Stimulated activated CD4-positive, alpha-beta T cell treated with anti-CD3 and anti-CD28 coated beads, Interleukin-1b, Interleukin-23, amount 100 ng/mL, for 1 hour (primary cell): Measurements from ENCODE around the gene KCNQ1OT1.
"Not testable (repeated sequence)": the region's sequence is repeated elsewhere in the genome, so short reads cannot be mapped to it uniquely, and the experiment has no call there.

Experiments used
- DNase-seq, 2 donors: peaks; one replicate each; pipeline ENCODE4 v3.0.0-alpha.2; 2020; ENCODE audit warnings: low read depth in 2 of 2

Gene KCNQ1OT1

GRCh38 chr11:2653930-2654739 lies 45.7 kb downstream of the KCNQ1OT1 start:
- no peak for DNase-seq

DNA sequence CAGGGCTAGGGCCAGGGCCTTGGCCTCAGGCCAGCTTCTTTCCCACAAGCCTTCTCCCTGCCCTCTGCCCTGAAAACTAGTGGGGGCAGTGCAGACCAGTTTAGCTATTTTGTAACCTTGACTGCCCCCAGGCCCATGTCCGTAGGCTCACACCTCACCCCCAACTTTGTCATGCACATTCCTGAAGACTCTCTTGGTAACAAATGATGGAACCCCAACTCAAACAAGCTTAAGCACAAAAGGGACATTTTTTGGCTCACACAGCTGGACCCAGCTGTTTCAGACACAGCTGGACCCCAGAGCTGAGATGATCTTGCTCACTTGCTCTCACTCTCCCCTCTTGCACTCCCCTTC lies 46.6 kb downstream of the KCNQ1OT1 start:
- DNase-seq: no peak

- DNase-seq: no peak
These were observed 47.2 kb downstream of the KCNQ1OT1 start for GRCh38 chr11:2652333-2653197.

DNA sequence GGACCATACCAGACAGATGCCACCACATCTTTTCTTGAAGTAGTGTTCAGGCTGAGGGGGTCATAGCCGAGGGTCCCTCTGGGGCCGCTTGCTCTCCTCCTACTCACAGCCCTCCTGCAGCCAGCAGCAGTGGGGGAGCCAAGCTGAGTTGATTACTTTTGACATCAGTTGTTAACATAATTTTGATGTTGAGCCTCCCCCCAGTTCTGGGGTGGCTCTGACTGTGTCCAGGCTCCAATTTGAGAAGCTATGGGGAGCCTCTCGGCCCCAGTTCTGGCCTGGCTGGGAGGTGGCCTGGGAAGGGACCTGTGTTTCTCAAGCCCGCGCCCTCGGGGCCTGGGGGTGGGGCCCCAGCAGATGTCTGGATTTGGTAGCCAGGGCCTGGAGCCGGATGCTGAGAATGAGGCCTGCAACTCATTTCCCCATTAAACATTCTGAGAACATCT lies 47.9 kb downstream of the KCNQ1OT1 start:
- no peak for DNase-seq

DNA sequence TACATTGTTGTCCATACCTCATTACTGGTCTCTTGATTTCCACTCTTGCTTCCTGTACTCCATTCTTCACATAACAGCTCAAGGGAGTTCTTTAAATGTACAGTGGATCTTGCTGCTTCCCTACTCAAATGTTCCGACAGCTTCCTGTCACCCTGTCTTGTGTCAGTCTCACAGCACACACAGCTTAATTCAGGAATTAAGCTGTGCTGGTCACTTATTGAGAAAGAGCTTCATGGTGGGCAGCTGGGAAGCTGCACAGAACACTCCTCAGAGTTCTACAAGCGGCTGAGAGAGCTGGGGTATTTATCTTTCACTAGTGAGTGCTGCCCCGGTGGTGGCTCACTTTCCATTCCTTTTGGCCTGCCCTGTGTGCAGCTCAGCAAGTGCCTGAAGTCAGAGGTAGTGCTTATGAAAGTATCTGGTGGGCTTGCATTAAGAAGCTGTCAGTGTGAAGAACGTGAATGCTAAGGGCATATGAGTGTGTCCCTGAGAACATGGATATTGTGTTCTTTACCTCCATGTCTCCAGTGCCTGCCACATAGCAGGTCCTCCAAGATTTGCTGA lies 48.7 kb downstream of the KCNQ1OT1 start:
- no peak for DNase-seq

- no peak for DNase-seq
These were observed 49.4 kb downstream of the KCNQ1OT1 start for GRCh38 chr11:2650343-2650867.

- no peak for DNase-seq
These were observed 49.9 kb downstream of the KCNQ1OT1 start for GRCh38 chr11:2649848-2650247.

DNA sequence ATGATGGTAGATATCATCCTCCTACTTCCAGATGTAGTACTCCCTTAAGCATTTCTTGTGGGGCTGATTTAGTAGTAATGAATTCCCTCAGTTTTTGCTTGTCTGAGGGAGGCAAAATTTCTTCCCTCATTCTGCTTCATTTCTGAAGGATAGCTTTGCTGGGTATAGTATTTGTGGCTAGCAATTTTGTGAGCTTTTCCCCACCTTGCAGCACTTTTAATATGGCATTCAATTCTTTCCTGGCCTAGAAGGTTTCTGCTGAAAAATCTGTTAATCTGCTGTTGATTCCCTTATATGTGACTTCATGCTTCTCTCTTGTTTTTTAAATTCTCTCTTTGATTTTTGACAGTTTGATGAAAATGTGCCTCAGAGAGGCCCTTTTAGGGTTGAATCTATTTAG lies 50.4 kb downstream of the KCNQ1OT1 start:
- DNase-seq: no peak

DNA sequence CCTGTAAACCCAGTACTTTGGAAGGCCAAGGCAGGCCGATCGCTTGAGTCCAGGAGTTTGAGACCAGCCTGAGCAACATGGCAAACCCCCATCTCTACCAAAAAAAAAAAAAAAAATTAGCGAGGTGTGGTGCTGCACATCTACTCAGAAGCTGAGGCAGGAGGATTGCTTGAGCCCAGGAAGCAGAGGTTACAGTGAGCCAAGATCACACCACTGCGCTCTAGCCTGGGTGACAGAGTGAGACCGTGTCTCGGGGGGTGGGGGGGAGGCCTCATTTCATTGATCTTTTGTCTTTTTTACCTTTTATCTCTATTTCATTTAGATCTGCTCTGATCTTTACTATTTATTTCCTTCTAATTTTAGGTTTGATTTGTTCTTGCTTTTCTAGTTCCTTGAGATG lies 51.8 kb downstream of the KCNQ1OT1 start:
- no peak for DNase-seq

DNA sequence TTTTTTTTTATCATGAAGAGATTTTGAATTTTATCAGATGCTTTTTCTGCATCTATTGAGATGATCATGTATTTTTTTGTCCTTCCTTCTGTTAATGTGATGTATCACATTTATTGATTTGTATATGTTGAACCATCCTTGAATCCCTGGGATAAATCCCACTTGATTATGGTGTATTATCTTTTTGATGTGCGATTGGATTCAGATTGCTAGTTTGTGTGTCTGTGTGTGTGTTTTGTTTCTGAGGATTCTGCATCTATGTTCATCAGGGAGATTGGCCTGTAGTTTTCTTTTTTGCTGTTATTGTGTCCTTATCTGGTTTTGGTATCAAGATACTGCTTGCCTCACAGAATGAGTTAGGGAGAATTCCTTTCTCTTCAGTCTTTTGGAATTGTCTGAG lies 52.6 kb downstream of the KCNQ1OT1 start:
- DNase-seq: no peak

DNA sequence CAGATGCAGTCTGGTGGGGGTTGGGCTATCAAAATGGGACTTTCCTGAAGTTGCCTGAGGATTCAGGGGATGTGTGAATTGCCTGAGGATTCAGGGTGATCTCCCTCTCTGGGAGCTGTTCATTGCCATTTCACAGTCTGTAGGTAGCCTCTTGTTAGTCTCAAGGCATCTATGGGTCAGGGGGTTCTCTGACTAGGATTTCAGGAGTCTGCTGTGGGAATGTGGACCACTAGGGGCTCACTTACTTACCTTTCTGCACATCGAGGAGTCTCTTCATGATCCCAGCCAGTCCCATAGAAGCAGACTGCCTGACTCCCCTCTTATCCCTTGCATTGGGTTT lies 54.0 kb downstream of the KCNQ1OT1 start:
- no peak for DNase-seq

- DNase-seq: no peak
These were observed 54.7 kb downstream of the KCNQ1OT1 start for GRCh38 chr11:2644844-2645778.

DNA sequence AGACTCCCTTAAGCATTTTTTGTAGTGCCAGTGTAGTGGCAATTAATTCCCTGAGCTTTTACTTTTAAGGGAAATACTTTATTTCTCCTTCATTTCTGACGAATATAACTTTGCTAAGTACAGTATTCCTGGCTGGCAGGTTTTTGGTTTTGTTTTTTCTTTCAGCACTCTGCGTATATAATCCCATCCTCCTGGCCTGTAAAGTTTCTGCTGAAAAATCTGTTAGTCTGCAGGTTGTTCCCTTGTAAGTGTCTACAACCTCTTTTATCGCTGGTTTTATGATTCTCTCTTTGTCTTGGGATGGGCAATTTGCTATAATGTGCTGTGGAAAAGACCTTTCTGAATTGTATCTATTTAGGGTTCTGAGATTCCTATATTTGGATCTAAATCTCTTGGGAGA lies 56.0 kb downstream of the KCNQ1OT1 start:
- DNase-seq: no peak

DNA sequence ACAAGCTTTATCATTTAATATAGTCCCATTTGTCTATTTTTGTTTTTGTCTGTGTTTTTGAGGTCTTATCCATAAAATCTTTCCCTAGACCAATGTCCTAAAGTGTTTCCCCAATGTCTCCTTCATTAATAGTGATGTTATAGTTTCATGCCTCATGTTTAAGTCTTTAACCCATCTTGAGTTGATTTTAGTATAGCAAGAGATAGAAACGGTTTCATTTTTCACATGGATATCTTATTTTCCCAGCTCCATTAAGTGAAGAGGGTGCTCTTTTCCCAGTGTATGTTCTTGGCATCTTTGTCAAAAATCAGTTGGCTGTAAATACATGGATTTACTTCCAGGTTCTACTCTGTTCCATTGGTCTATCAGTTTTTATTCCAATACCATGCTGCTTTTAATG lies 58.2 kb downstream of the KCNQ1OT1 start:
- DNase-seq: no peak

DNA sequence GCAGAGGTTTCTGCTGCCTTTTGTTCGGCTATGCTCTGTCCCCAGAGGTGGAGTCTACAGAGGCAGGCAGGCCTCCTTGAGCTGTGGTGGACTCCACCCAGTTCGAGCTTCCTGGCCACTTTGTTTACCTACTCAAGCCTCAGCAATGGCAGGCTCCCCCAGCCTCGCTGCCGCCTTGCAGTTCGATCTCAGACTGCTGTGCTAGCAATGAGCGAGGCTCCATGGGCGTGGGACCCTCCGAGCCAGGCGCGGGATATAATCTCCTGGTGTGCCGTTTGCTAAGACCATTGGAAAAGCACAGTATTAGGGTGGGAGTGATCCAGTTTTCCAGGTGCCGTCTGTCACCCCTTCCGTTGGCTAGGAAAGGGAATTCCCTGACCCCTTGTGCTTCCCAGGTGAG lies 60.0 kb downstream of the KCNQ1OT1 start:
- not testable (repeated sequence) for DNase-seq

DNA sequence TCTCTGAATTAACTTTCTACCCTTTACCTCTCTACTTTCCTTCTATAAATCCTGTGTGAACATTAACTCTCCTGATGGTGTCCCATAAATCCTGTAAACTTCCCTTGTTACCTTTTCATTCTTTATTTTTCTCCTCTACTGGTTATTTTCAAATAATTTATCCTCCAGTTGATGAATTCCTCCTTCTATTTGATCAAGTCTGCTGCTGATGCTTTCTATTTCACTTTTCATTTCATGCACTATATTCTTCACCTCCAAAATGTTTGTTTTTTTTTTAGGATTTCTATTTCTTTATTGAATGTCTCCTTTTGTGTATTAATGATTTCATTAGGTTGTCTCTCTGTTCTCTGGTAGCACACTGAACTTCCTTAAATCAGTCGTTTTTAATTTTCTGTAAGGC lies 68.6 kb downstream of the KCNQ1OT1 start:
- DNase-seq: no peak

GRCh38 chr11:2630679-2631078 lies 69.1 kb downstream of the KCNQ1OT1 start:
- DNase-seq: no peak

DNA sequence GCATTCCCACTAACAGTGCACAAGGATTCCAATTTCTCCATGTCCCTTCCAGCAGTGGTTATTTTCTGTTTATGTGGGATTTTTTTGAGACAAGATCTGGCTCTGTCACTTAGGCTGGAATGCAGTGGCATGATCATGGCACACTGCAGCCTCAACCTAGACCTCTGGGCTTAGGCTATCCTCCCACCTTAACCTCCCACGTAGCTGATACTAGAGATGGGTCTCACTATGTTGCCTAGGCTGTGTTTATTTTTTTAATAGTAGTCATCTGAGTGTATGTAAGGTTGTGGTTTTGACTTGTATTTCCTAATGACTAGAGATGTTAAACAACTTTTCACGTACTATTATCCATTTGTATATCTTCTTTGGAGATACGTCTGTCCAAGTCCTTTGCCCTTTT lies 74.6 kb downstream of the KCNQ1OT1 start:
- no peak for DNase-seq

DNA sequence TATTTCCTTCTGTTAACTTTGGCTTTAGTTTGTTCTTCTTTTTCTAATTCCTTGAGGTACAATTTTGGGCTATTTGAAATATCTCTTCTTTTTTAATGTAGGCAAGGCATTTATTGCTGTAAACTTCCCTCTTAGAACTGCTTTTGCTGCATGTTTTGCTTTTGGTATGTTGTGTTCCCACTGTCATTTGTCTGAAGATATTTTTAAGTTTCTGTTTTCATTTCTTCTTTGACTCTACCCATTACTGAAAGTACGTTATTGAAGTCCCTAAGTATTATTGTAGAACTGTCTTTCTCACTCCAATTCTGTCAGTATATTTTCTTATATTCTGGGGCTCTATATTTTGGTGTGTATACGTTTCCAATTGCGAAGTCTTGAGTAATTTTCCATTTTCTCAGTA lies 77.9 kb downstream of the KCNQ1OT1 start:
- no peak for DNase-seq

- no peak for DNase-seq
These were observed 86.8 kb downstream of the KCNQ1OT1 start for GRCh38 chr11:2612884-2613571.

DNA sequence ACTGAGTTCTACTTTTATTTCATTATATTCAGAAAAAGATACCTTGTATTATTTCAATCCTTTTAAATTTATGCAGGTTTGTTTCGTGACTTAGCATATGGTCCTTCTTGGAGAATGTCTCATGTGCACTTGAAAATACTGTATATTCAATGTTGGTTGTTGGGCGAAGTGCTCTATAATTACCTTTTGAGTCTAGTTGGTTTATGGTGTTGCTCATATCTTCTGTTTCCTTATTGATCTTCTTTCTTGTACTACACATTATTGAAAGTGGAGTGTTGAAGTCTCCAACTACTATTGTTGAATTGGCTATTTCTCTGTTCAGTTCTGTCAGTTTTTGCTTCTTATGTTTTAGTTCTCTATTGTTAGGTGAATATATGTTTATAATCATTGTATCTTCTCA lies 90.4 kb downstream of the KCNQ1OT1 start:
- DNase-seq: no peak
